NCI-H2081 (cell line): ENCODE data around the gene MPI.
"Not testable (repeated sequence)": the region's sequence is repeated elsewhere in the genome, so short reads cannot be mapped to it uniquely, and the experiment has no call there.

Source experiments
- DNase-seq, 2 experiments: peaks; one replicate each; lab custom pipeline; 2025; lab: John Stamatoyannopoulos, UW

MPI gene

GRCh38 chr15:74863239-74864056 is 26.4 kb upstream of the MPI start:
- no peak for DNase-seq

GRCh38 chr15:74864296-74864695 is 25.5 kb upstream of the MPI start:
- no peak for DNase-seq

GRCh38 chr15:74865316-74865715 is 24.5 kb upstream of the MPI start:
- DNase-seq, result no peak

- DNase-seq, result no peak
These were observed 23.8 kb upstream of the MPI start for GRCh38 chr15:74866090-74866489.

DNA sequence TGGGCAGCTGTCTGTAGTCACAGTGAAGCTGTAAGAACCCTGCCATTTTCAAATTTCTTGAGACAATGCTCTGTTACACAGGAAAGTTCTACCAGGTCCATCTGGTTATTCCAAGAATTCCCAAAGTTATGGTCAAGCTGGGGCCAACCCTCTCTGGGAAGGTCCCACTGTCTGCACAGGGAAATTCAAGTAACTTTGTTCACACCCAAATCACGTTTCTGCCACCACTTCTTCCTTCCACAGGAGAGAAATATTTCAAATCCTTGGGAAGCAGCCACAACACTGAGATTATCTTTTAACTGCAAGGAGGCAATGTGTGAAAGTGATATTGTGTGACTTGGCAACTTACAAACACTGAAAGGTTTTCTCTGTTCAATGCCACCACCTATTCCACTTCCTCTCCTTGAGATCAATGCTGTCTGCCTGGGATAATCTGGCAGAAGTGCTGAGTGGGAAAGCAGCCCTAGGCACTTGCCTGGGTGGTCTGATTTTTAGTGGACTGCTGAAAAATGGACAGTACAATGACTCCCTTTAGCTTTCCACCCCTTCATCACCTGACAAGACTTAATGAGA is 22.3 kb upstream of the MPI start:
- DNase-seq, result no peak

DNA sequence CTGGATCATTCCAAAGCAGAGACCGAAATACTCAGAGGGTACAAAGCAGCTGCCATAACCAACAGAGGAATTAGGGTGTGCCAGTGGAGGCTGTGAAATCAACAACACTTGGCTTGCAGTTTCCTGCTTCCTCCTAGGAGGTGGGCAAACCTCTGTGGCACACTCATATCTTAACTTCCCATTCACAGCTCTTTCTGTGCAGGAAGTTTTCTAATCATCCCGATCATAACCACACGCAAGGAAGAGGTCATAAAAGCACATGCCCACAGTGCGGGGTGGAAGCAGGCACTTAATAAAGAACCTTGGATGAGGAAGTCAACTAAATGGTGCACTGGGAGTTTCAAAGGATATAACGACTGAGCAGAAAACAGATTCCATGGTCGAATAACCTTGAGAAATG is 21.8 kb upstream of the MPI start:
- DNase-seq, result no peak

- no peak for DNase-seq
These were observed 20.5 kb upstream of the MPI start for GRCh38 chr15:74869372-74869725.

GRCh38 chr15:74869726-74870407 is 20.0 kb upstream of the MPI start:
- no peak for DNase-seq

DNA sequence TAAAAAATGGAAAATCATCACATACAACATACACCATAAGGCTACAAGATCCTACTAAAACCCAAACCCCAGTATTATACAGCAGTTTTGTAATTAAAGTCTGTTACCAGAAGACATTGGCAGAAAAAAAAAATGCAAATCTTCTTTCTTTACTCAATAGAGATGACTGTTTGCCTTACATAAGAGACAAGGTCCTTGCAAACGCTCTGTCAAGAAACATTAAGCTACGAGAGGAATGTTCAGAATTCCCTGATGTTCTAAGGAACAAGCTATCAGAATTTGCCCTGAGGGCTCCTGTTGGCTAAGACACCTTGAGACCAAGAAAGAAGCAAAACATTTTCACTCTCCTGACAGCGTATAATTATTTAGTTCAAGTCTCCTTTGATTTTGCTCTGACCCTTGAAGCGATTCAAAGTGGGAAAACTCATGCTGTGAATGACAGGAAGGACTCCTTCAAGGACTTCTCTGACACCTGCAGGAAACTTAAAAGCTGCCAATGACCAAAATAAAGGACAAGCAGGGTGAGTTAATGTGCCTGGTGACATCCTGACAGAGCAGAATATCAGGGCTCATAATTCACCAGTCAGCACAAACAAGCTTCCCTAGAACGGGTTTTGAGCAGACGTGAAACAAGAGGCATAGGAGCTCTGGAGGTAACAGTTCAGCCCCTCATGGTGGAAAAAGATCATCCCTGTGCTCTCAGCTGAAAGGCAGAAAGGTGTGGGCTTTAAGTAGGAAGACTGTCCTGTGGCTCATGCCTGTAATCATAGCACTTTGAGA is 19.2 kb upstream of the MPI start:
- DNase-seq, result no peak

DNA sequence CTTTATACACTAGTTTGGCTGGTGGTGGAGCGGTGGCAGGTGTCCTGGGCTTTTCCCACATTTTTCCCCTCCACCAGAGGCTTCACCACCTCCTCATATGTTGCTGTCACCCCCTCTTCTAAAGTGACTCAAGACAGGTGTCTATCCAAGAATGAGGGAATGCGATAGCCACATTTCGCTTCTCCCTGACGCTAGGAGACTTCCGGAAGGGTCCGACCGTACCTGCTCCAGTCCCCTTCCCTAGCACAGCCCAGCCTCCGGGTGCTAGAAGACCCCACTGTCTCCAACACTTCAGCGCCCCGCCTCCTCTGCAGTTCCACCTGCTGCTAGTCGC is 17.2 kb upstream of the MPI start:
- no peak for DNase-seq

DNA sequence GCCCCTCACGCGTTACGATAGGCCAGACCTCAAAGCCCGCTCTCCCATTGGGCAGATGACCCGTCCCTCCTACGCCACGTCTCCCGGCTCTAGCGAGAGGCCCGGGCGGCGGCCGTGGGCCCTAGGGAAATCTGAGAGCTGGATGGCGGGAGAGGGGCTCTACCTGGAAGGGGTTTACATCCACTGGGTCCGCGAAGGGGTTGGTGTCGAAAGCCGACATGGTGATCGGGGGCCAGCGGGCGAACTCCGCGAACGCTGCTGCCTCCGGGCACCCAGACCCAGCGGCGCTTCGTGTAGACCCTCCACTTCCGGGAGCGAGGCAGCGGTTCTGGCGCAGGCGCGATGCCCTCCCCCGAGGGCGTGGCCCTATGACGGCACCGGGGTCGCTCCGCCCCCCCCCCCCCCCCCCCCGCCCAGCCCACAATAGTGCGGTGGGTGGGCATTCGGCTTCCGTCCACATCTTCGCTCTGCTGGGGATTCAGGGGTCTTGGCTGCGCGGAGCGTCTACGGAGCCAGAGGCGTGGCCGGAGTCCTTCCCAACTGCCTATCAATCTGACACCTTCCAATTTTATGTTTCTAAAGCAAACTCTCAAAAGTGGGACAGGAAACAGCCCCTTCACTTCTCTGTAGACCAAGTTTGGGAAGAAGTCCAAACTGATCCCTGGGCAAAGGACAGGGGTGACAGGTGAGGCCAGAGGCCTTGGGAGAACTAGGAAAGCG is 16.6 kb upstream of the MPI start, which contains the start of gene SCAMP2:
Gene SCAMP2 (minus strand): TSS at position 330 of the 720 bp plus-strand sequence. CDS start 110 bp downstream, at position 220.
- DNase-seq, result peak; percentile 91 to 92

DNA sequence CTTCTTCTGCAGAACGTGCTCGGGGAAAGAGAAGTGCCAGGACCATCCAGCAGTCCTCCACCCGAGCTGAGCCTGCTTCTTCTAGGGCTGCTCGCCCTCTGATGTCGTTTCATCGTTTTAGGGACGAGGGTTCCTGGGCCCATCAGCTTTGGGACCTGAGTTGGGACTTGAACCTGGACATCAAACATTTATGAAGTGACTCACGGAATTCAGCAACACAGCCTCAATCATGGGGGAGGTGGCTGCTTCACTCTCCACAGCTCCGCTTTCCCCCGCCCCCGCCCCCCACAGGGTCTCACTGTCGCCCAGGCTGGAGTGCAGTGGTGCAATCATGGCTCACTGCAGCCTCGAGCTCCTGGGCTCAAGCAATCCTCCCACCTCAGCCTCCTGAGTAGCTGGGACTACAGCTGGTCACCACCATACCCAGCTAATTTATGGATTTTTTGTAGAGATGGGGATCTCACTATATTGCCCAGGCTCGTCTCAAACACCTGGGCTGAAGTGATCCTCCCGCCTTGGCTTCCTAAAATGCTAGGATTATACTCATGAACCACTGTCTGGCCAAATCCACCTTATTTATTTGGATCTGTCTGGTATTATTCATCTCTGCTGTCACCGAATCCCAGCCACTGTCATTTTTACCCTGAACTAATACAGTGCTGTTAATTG is 16.0 kb upstream of the MPI start:
- DNase-seq, result peak in 1 of 2 experiments; percentile 21

GRCh38 chr15:74878273-74878672 is 11.6 kb upstream of the MPI start:
- no peak for DNase-seq

DNA sequence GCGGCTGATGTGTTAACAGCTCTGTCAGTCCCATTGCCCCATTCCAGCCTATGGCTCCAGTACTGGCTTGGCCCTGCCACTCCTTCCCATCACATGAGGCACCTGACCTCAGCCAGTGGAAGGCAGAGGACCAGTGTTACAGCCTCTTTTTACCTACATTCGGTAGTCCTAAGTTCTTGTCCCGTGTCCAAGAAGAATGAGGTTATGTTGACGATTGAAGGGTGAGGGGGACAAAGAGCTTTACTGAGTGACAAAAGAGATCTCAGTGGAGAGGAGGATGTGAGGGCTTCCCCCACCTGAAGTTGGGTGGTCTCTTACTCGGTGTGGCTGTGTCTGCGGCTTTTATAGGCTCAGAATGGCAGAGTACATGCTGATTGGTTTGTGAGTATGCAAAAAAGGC is 7.3 kb upstream of the MPI start:
- DNase-seq, result no peak

DNA sequence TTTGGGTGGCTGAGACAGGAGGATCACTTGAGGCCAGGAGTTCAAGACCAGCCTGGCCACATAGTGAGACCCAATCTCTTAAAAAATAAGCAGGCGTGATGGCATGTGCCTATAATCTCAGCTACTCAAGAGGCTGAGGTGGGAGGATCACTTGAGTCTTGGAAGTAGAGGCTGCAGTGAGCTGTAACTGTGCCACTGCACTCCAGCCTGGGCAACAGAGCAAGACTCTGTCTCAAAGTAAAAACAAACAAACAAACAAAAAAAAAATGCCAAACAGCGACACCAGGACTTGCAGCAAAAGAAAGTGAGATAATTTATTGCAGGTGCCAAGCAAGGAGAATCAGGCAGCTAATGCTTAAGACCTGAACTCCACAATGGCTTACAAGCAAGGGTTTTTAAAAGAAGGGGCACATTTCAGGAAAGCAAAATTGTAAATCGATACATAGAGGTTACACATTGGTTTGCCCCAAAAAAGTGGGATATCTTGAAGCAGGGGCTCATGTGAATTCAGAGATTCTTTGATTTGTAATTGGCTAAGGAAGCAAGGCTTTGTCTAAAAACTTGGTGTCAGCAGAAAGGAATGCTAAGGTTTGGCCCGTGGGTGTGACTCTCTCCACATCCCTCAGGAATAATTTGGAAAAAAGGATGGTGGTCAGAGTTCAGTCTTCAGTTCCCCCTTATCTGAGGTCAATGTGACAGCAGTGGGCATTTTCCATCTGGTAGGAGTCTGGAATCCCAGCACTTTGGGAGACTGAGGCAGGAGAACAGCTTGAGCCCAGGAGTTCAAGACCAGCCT is 5.2 kb upstream of the MPI start:
- DNase-seq, result no peak

- no peak for DNase-seq
These were observed 4.4 kb upstream of the MPI start for GRCh38 chr15:74885461-74885860.

- DNase-seq, result not testable (repeated sequence)
These were observed 2.2 kb upstream of the MPI start for GRCh38 chr15:74887537-74888193.

DNA sequence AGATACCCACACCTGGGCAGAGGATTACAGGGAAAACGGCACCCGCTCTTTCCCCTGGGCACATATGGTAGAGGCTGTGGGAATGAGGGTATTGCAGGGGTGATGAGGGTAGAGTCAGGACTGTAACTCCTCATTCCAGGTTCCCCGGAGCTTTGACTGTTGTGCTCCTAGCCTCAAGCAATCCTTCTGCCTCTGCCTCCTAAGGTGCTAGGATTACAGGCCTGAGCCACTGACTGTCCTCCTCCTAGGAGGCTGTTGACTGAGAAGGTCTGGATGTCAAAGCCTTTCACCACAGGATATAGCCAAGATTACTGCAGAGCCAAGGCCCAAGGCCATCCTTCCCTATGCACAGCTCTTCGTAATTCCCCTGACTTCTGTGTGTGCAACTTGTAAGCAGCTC is 1.1 kb upstream of the MPI start:
- DNase-seq, result no peak

- DNase-seq, result peak in 1 of 2 experiments; percentile 11
These were observed 406 bp upstream of the MPI start for GRCh38 chr15:74889390-74889882.

- no peak for DNase-seq
These were observed 771 bp downstream of the MPI start for GRCh38 chr15:74890665-74890960.
